Omental fat pad (tissue), 4 donors: ENCODE measurements around the gene RBMX2. TPM values are rescaled to one million over a fixed set of nuclear protein-coding genes. Genes with fewer than 3 reads are reported as not detected.
"Not testable (repeated sequence)": the region's sequence is repeated elsewhere in the genome, so short reads cannot be mapped to it uniquely, and the experiment has no call there.

Experiments used
- ATAC-seq: fragments of 150-250 bp; one replicate; pipeline ENCODE4 v1.9.1; 2016; ENCODE audit warnings: mild to moderate bottlenecking, moderate library complexity; ENCODE audit not compliant: low FRiP score
- DNase-seq: peaks from one replicate; pipeline ENCODE4 v3.0.0-alpha.2; 2019; ENCODE audit warnings: low spot score
- total RNA-seq, 4 donors: library from RNA; depleted of rRNA; stranded (reverse); fragments of >200 nt; gene quantifications; one replicate each; pipeline ENCODE4 v1.1.0, GENCODE V29; 2016
- TF ChIP-seq, protein P1 (sequence below), 3 donors: fragments of 450-650 bp; IDR thresholded peaks; one replicate each; pipeline ENCODE4 v1.5.1; 2016 to 2017; ENCODE audit warnings: antibody characterized with exemption in 3 of 3, mild to moderate bottlenecking in 3 of 3, moderate library complexity in 2 of 3

Gene RBMX2
- total RNA-seq, 4 donors from 2014 or later, result 10.6 to 18.9 (median 12.1) TPM

GRCh38 chrX:130418740-130419139 is 17.0 kb downstream of the RBMX2 start:
- ATAC-seq (no peak), DNase-seq (no peak)
- TF ChIP-seq, protein P1, sequence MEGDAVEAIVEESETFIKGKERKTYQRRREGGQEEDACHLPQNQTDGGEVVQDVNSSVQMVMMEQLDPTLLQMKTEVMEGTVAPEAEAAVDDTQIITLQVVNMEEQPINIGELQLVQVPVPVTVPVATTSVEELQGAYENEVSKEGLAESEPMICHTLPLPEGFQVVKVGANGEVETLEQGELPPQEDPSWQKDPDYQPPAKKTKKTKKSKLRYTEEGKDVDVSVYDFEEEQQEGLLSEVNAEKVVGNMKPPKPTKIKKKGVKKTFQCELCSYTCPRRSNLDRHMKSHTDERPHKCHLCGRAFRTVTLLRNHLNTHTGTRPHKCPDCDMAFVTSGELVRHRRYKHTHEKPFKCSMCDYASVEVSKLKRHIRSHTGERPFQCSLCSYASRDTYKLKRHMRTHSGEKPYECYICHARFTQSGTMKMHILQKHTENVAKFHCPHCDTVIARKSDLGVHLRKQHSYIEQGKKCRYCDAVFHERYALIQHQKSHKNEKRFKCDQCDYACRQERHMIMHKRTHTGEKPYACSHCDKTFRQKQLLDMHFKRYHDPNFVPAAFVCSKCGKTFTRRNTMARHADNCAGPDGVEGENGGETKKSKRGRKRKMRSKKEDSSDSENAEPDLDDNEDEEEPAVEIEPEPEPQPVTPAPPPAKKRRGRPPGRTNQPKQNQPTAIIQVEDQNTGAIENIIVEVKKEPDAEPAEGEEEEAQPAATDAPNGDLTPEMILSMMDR (IDR thresholded peaks at IDR 0.05), result no peak

DNA sequence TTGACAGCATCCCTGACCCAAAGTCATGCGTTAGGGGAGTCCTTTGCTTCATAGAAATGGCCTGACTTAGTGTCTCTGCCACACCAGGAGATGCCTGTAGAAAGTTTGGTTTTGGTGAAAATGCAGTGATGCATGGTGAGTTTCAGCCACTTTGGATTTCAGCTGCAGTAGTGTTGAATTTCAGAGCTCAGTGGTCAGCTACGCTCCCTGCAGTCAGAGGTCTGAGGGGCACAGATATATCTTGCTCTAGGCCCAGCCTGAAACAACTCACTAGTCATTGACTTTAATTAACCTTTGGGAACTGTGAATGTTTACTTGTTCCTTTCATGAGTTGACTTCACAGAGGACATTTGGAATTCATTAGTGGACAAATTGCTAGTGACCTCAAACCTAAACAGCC is 17.5 kb downstream of the RBMX2 start:
- TF ChIP-seq, protein P1 (IDR thresholded peaks at IDR 0.05), result no peak
- DNase-seq, result no peak
- ATAC-seq, result no peak

- TF ChIP-seq, protein P1 (IDR thresholded peaks at IDR 0.05), result no peak
- no peak for DNase-seq
- ATAC-seq, result no peak
Measured at GRCh38 chrX:130426531-130426930, 24.7 kb downstream of the RBMX2 start.

GRCh38 chrX:130429236-130429635 is 27.4 kb downstream of the RBMX2 start:
- DNase-seq, ATAC-seq: not testable (repeated sequence)

GRCh38 chrX:130435937-130436336 is 34.1 kb downstream of the RBMX2 start:
- TF ChIP-seq, protein P1 (IDR thresholded peaks at IDR 0.05), result no peak
- no peak for DNase-seq
- no peak for ATAC-seq

GRCh38 chrX:130437996-130438395 is 36.2 kb downstream of the RBMX2 start:
- not testable (repeated sequence) for DNase-seq, ATAC-seq

- TF ChIP-seq, protein P1 (IDR thresholded peaks at IDR 0.05), result no peak
- no peak for ATAC-seq
- DNase-seq, result no peak
Measured at GRCh38 chrX:130443875-130444274, 42.1 kb downstream of the RBMX2 start.

DNA sequence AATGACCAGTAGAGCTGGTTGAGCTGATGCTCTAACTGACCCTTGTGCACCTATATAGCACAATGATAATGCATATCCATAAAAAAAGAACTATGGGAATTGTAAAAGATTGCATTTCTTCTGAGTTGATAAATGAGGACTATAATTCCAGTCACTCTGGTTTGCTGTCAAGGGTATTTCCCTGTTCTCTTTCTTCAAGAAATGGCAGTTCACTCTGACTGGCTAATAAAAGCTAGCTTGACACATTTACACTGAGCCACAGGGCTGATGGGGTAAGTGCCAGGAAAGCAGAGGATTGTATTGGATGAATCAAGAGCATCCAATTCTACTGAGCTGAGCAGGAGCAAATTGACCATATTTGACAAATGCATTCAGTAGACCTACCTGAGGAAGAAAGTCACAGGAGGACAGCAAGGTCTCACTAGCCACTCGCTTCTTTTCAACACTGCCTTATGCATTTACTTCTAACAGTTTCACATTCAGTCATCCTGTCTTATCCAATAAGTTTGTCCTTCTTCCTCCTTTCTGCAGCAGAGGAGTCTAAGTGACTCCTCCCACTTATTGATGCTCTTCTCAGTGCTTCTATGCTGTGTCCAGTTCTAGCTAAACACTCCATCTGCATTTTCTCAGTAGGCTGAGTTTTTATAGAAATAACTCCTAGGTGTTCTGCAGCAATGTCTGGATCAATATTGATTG is 43.0 kb downstream of the RBMX2 start:
- DNase-seq (no peak), ATAC-seq (no peak)
- TF ChIP-seq, protein P1 (IDR thresholded peaks at IDR 0.05), result no peak
